ENCODE measurements around the gene METTL26.
A peak's percentile ranks its signal among the peaks of the same experiment; 100 is the strongest.

Gene METTL26

GRCh38 chr16:662597-662996 lies 26.5 kb upstream of the METTL26 start:
- intact Hi-C loops (cut with DNase I; ENCODE audit: low total_unique reads): no loop called here
- peaks cover 0 to 27% (median 5%) of the 10 kb centered on the region in 3 donors for H3K36me3 ChIP-seq
- H3K9me3 ChIP-seq: no peaks in the 10 kb centered on the region
- DNase-seq: no peak
- no peaks in the 10 kb centered on the region for H3K27me3 ChIP-seq
- H3K27ac ChIP-seq: no peak overlapping the region
- no peak overlapping the region for H3K4me3 ChIP-seq
- H3K4me1 ChIP-seq: peaks cover 0 to 20% (median 18%) of the 10 kb centered on the region in 4 donors
- no peak for TF ChIP-seq CTCF (IDR thresholded peaks at IDR 0.05)

GRCh38 chr16:662095-662494 lies 26.0 kb upstream of the METTL26 start:
- Histone ChIP-seq H3K4me3 (no peak overlapping the region), H3K36me3 (peaks cover 0 to 32% (median 5%) of the 10 kb centered on the region in 3 donors), H3K4me1 (peaks cover 0 to 15% (median 14%) of the 10 kb centered on the region in 4 donors), H3K27me3 (no peaks in the 10 kb centered on the region), H3K9me3 (no peaks in the 10 kb centered on the region), H3K27ac (no peak overlapping the region)
- intact Hi-C loops (cut with DNase I; ENCODE audit: low total_unique reads): no loop called here
- no peak for DNase-seq
- no peak for TF ChIP-seq CTCF (IDR thresholded peaks at IDR 0.05)

GRCh38 chr16:661184-661821 lies 25.2 kb upstream of the METTL26 start:
- peak in 1 of 2 experiments; percentile 8 for TF ChIP-seq CTCF (IDR thresholded peaks at IDR 0.05)
- intact Hi-C loops (cut with DNase I; ENCODE audit: low total_unique reads): no loop called here

GRCh38 chr16:660459-661183 lies 24.5 kb upstream of the METTL26 start:
- intact Hi-C loops (cut with DNase I; ENCODE audit: low total_unique reads): no loop called here
- peak; percentile 89 to 94 for DNase-seq
- peaks cover 0 to 15% (median 13%) of the 10 kb centered on the region in 4 donors for H3K4me1 ChIP-seq
- H3K9me3 ChIP-seq: no peaks in the 10 kb centered on the region
- peaks cover 0 to 46% (median 5%) of the 10 kb centered on the region in 3 donors for H3K36me3 ChIP-seq
- TF ChIP-seq CTCF (IDR thresholded peaks at IDR 0.05): peak; percentile 53 to 57
- H3K4me3 ChIP-seq: peak overlapping the region; percentile 16 to 46
- peak overlapping the region; percentile 68 to 69 for H3K27ac ChIP-seq
- H3K27me3 ChIP-seq: no peaks in the 10 kb centered on the region

More at GRCh38 chr16:661184-661821, 25.2 kb upstream of the METTL26 start:
- DNase-seq: no peak
- peak overlapping the region in 1 of 2 donors; percentile 46 for H3K4me3 ChIP-seq
- peaks cover 0 to 15% (median 13%) of the 10 kb centered on the region in 4 donors for H3K4me1 ChIP-seq
- no peaks in the 10 kb centered on the region for H3K9me3 ChIP-seq
- no peaks in the 10 kb centered on the region for H3K27me3 ChIP-seq
- peak overlapping the region; percentile 18 to 62 for H3K27ac ChIP-seq
- H3K36me3 ChIP-seq: peaks cover 0 to 40% (median 5%) of the 10 kb centered on the region in 3 donors

- intact Hi-C loops (cut with DNase I; ENCODE audit: low total_unique reads): no loop called here
- no peak for DNase-seq
- H3K4me3 ChIP-seq: peak overlapping the region; percentile 16 to 46
- H3K27me3 ChIP-seq: no peaks in the 10 kb centered on the region
- H3K27ac ChIP-seq: peak overlapping the region; percentile 68 to 69
- no peak for TF ChIP-seq CTCF (IDR thresholded peaks at IDR 0.05)
- peaks cover 0 to 52% (median 5%) of the 10 kb centered on the region in 3 donors for H3K36me3 ChIP-seq
- H3K4me1 ChIP-seq: peaks cover 0 to 15% (median 13%) of the 10 kb centered on the region in 4 donors
- H3K9me3 ChIP-seq: no peaks in the 10 kb centered on the region
These were observed 24.0 kb upstream of the METTL26 start for GRCh38 chr16:660132-660458.
